Testis (tissue), 3 donors: ENCODE measurements around the gene FBN1. TPM values are rescaled to one million over a fixed set of nuclear protein-coding genes. Genes with fewer than 3 reads are reported as not detected.

Source experiments
- DNase-seq: peaks from one replicate; pipeline ENCODE4 v3.0.0-alpha.2; 2019
- H3K27ac ChIP-seq, 2 donors: fragments of 200-600 bp; sonication (generic); one replicate each; pipeline ENCODE4 v1.5.1; 2019
- H3K27me3 ChIP-seq: fragments of 200-600 bp; sonication (generic); one replicate; pipeline ENCODE4 v1.5.1; 2019
- H3K36me3 ChIP-seq: fragments of 200-600 bp; sonication (generic); one replicate; pipeline ENCODE4 v1.5.1; 2017; ENCODE audit warnings: low read depth; ENCODE audit errors: missing control alignments
- H3K4me1 ChIP-seq: fragments of 200-600 bp; sonication (generic); one replicate; pipeline ENCODE4 v1.5.1; 2019
- H3K4me3 ChIP-seq, 2 donors: fragments of 200-600 bp; sonication (generic); one replicate each; pipeline ENCODE4 v1.5.1; 2017 to 2019
- H3K9me3 ChIP-seq: fragments of 200-600 bp; sonication (generic); one replicate; pipeline ENCODE4 v1.5.1; 2017
- POLR2A ChIP-seq: fragments of 450-650 bp; IDR thresholded peaks from one replicate; pipeline ENCODE4 v1.6.1; 2017; ENCODE audit warnings: antibody characterized with exemption, mild to moderate bottlenecking, moderate library complexity
- WGBS, 2 donors: methylation state at CpG; one replicate each; pipeline ENCODE4 v1.1.5; 2018; 5-methylcytosine and 5-hydroxymethylcytosine counted together
- intact Hi-C: fragments of 100-400 bp; cut with DNase I; formaldehyde crosslinking; loops from one replicate; pipeline ENCODE4 v1.15.1; 2023; ENCODE audit warnings: low total_unique reads
- polyA plus RNA-seq: library from polyadenylated mRNA; stranded (reverse); fragments of 350-450 nt; fragmentation: Illumina TruSeq; extraction: RNeasy Lipid Tissue Mini Kit (QIAGEN cat#74804); gene quantifications from one replicate; pipeline ENCODE4 v1.2.3, GENCODE V29; 2014; ENCODE audit warnings: low read depth, low replicate concordance; ENCODE audit not compliant: insufficient read depth
- total RNA-seq, 2 donors: library from RNA; depleted of rRNA; stranded (reverse); fragments of >200 nt; gene quantifications; one replicate each; pipeline ENCODE4 v1.2.3, GENCODE V29; 2016
- TF ChIP-seq, protein P1 (sequence below), 3 experiments: fragments of 450-650 bp in 2 of 3; fragments of 200-600 bp in 1 of 3; sonication (generic) in 1 of 3; IDR thresholded peaks; one replicate each; pipeline ENCODE4 v1.5.1; 2016 to 2019; ENCODE audit warnings: antibody characterized with exemption in 3 of 3, mild to moderate bottlenecking in 2 of 3, moderate library complexity in 1 of 3

The FBN1 gene
- total and polyA plus RNA-seq, 3 donors from 2014 or later, result 48.5 to 77.1 (median 68.7) TPM

- no peak overlapping the region for H3K4me3 ChIP-seq
- intact Hi-C loops, result no loop called here
- H3K4me1 ChIP-seq, result peaks cover 16% of the 10 kb centered on the region
- no peak for TF ChIP-seq POLR2A
- TF ChIP-seq, protein P1, sequence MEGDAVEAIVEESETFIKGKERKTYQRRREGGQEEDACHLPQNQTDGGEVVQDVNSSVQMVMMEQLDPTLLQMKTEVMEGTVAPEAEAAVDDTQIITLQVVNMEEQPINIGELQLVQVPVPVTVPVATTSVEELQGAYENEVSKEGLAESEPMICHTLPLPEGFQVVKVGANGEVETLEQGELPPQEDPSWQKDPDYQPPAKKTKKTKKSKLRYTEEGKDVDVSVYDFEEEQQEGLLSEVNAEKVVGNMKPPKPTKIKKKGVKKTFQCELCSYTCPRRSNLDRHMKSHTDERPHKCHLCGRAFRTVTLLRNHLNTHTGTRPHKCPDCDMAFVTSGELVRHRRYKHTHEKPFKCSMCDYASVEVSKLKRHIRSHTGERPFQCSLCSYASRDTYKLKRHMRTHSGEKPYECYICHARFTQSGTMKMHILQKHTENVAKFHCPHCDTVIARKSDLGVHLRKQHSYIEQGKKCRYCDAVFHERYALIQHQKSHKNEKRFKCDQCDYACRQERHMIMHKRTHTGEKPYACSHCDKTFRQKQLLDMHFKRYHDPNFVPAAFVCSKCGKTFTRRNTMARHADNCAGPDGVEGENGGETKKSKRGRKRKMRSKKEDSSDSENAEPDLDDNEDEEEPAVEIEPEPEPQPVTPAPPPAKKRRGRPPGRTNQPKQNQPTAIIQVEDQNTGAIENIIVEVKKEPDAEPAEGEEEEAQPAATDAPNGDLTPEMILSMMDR (IDR thresholded peaks at IDR 0.05), result no peak
- no peaks in the 10 kb centered on the region for H3K9me3 ChIP-seq
- H3K27me3 ChIP-seq, result no peaks in the 10 kb centered on the region
- no peaks in the 10 kb centered on the region for H3K36me3 ChIP-seq
- WGBS, 2 donors, result 90 to 92% methylated on average over 6 to 15 of the region's 15 CpGs
- DNase-seq, result no peak
- H3K27ac ChIP-seq, result no peak overlapping the region
These were observed 230.2 kb downstream of the FBN1 start for GRCh38 chr15:48415036-48415886.

DNA sequence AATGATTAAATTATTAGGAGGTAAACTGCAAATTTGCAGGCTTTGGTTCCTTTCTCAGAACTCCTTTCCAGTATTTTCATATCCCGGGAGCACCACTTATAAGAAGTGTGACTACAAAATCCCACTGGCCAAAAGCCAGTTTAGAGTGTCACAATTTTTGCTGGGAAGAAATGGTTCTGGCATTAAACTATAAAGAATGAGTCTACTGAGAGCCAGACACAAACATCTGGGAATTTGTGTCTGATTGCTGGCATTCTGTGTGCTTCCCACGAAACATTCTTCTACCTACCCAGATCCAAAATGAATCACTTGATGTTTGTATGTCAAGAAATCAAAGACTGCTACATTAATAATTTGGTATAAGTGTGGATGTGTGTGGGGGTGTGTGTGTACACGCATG, 231.5 kb downstream of the FBN1 start:
- Histone ChIP-seq H3K27ac (peak overlapping the region in 1 of 2 donors; percentile 72), H3K4me1 (peaks cover 15% of the 10 kb centered on the region), H3K4me3 (no peak overlapping the region), H3K9me3 (no peaks in the 10 kb centered on the region), H3K36me3 (no peaks in the 10 kb centered on the region), H3K27me3 (no peaks in the 10 kb centered on the region)
- TF ChIP-seq, protein P1 (IDR thresholded peaks at IDR 0.05), result no peak
- no peak for TF ChIP-seq POLR2A
- DNase-seq, result no peak
- intact Hi-C loops, result no loop called here
- 55 to 70% methylated on average over 3 of the region's 3 CpGs for WGBS, 2 donors

GRCh38 chr15:48413304-48413703, 232.2 kb downstream of the FBN1 start:
- no peak for DNase-seq

GRCh38 chr15:48411971-48412591, 233.4 kb downstream of the FBN1 start:
- H3K9me3 ChIP-seq, result no peaks in the 10 kb centered on the region
- no peak overlapping the region for H3K4me3 ChIP-seq
- TF ChIP-seq, protein P1 (IDR thresholded peaks at IDR 0.05), result no peak
- no peak for TF ChIP-seq POLR2A
- peak overlapping the region in 1 of 2 donors; percentile 72 for H3K27ac ChIP-seq
- H3K36me3 ChIP-seq, result no peaks in the 10 kb centered on the region
- intact Hi-C loops, result no loop called here
- DNase-seq, result no peak
- WGBS, 2 donors, result 63 to 67% methylated on average over 6 of the region's 6 CpGs
- H3K27me3 ChIP-seq, result no peaks in the 10 kb centered on the region
- peaks cover 5% of the 10 kb centered on the region for H3K4me1 ChIP-seq

More at GRCh38 chr15:48413304-48413703, 232.2 kb downstream of the FBN1 start:
- peak overlapping the region in 1 of 2 donors; percentile 72 for H3K27ac ChIP-seq
- no peaks in the 10 kb centered on the region for H3K27me3 ChIP-seq
- H3K4me3 ChIP-seq, result no peak overlapping the region
- WGBS, 2 donors, result 59 to 65% methylated on average over 6 of the region's 6 CpGs
- no peaks in the 10 kb centered on the region for H3K9me3 ChIP-seq
- no peaks in the 10 kb centered on the region for H3K36me3 ChIP-seq
- intact Hi-C loops, result no loop called here
- TF ChIP-seq POLR2A, result no peak
- TF ChIP-seq, protein P1 (IDR thresholded peaks at IDR 0.05), result no peak
- H3K4me1 ChIP-seq, result peaks cover 12% of the 10 kb centered on the region
